Mesendoderm (in vitro differentiated cells): Measurements from ENCODE around the gene BNIPL.

Experiments used
- DNase-seq: peaks from one replicate; pipeline ENCODE4 v3.0.0; 2013
- H2AK5ac ChIP-seq: 2 replicates; pipeline ENCODE4 v1.6.1; 2013; ENCODE audit warnings: low read length, inconsistent platforms
- H2BK120ac ChIP-seq: 2 replicates; pipeline ENCODE4 v1.6.1; 2013; ENCODE audit warnings: low read depth, mild to moderate bottlenecking, low read length, moderate library complexity, mixed read lengths
- H2BK15ac ChIP-seq: replicated peaks from 2 replicates; pipeline ENCODE4 v1.6.1; 2013; ENCODE audit warnings: low read depth, mild to moderate bottlenecking, moderate library complexity
- H2BK5ac ChIP-seq: 2 replicates; pipeline ENCODE4 v1.6.1; 2013; ENCODE audit warnings: low read length, inconsistent platforms
- H3K18ac ChIP-seq: 2 replicates; pipeline ENCODE4 v1.6.1; 2013; ENCODE audit warnings: mild to moderate bottlenecking, low read length, mixed read lengths
- H3K23ac ChIP-seq: one replicate; pipeline ENCODE4 v1.6.1; 2013; ENCODE audit warnings: low read length
- H3K27ac ChIP-seq: 2 replicates; pipeline ENCODE4 v1.5.1; 2013; ENCODE audit warnings: low read depth, mild to moderate bottlenecking, inconsistent platforms, low read length, moderate library complexity
- H3K27me3 ChIP-seq: 2 replicates; pipeline ENCODE4 v1.6.1; 2013; ENCODE audit warnings: low read length, control low read depth, mild to moderate bottlenecking, inconsistent platforms; ENCODE audit not compliant: insufficient read depth, poor library complexity
- H3K36me3 ChIP-seq: 2 replicates; pipeline ENCODE4 v1.6.1; 2013; ENCODE audit warnings: low read length, inconsistent platforms; ENCODE audit not compliant: control insufficient read depth, insufficient read depth
- H3K4ac ChIP-seq: one replicate; pipeline ENCODE4 v1.6.1; 2013; ENCODE audit warnings: low read depth, mild to moderate bottlenecking, low read length, moderate library complexity
- H3K4me1 ChIP-seq: 2 replicates; pipeline ENCODE4 v1.6.1; 2013; ENCODE audit warnings: low read depth, low read length, inconsistent platforms; ENCODE audit not compliant: control insufficient read depth
- H3K4me2 ChIP-seq: 2 replicates; pipeline ENCODE4 v1.6.1; 2013; ENCODE audit warnings: low read length
- H3K4me3 ChIP-seq: 2 replicates; pipeline ENCODE4 v1.5.1; 2013; ENCODE audit warnings: mild to moderate bottlenecking, low read length
- H3K56ac ChIP-seq: one replicate; pipeline ENCODE4 v1.6.1; 2013; ENCODE audit warnings: low read length
- H3K79me1 ChIP-seq: 2 replicates; pipeline ENCODE4 v1.6.1; 2013; ENCODE audit warnings: low read length, inconsistent platforms
- H3K79me2 ChIP-seq: 2 replicates; pipeline ENCODE4 v1.6.1; 2013; ENCODE audit warnings: mild to moderate bottlenecking, low read length; ENCODE audit not compliant: control insufficient read depth, insufficient read depth
- H3K9ac ChIP-seq: 2 replicates; pipeline ENCODE4 v1.6.1; 2013; ENCODE audit warnings: low read length, inconsistent platforms
- H4K5ac ChIP-seq: one replicate; pipeline ENCODE4 v1.6.1; 2013; ENCODE audit warnings: low read length
- H4K8ac ChIP-seq: one replicate; pipeline ENCODE4 v1.6.1; 2013; ENCODE audit warnings: low read depth, mild to moderate bottlenecking, control low read depth, low read length, moderate library complexity
- WGBS: extraction: QIAGEN DNeasy Blood & Tissue Kit; methylation state at CpG from one replicate; pipeline ENCODE4 v1.1.7; 2013; ENCODE audit warnings: low lambda C conversion rate, missing lambda C conversion rate; ENCODE audit not compliant: insufficient coverage; ENCODE audit errors: extremely low coverage; 5-methylcytosine and 5-hydroxymethylcytosine counted together

The BNIPL gene

GRCh38 chr1:150997126-150997872, 39.1 kb upstream of the BNIPL start:
- Histone ChIP-seq H3K4me3 (no peak overlapping the region), H2BK120ac (no peak overlapping the region), H3K79me2 (no peaks in the 10 kb centered on the region), H4K5ac (no peak overlapping the region), H2BK5ac (no peak overlapping the region), H3K4ac (no peak overlapping the region), H4K8ac (no peak overlapping the region), H3K27ac (no peak overlapping the region), H2BK15ac (no peak overlapping the region), H3K4me1 (no peaks in the 10 kb centered on the region), H3K56ac (no peak overlapping the region), H3K36me3 (no peaks in the 10 kb centered on the region), H3K4me2 (no peak overlapping the region), H3K27me3 (no peaks in the 10 kb centered on the region), H2AK5ac (no peak overlapping the region), H3K18ac (no peak overlapping the region), H3K79me1 (no peaks in the 10 kb centered on the region), H3K9ac (no peak overlapping the region), H3K23ac (no peak overlapping the region)
- no CpG with 5 or more reads among the region's 20 CpGs for WGBS
- DNase-seq = no peak

- Histone ChIP-seq H4K8ac (no peak overlapping the region), H3K23ac (no peak overlapping the region), H3K9ac (no peak overlapping the region), H3K79me1 (no peaks in the 10 kb centered on the region), H2BK120ac (no peak overlapping the region), H3K27me3 (no peaks in the 10 kb centered on the region), H3K4ac (no peak overlapping the region), H3K4me3 (no peak overlapping the region), H4K5ac (no peak overlapping the region), H3K56ac (no peak overlapping the region), H3K36me3 (no peaks in the 10 kb centered on the region), H3K27ac (no peak overlapping the region), H3K18ac (no peak overlapping the region), H3K4me1 (no peaks in the 10 kb centered on the region), H2AK5ac (no peak overlapping the region), H2BK5ac (no peak overlapping the region), H3K79me2 (no peaks in the 10 kb centered on the region), H2BK15ac (no peak overlapping the region), H3K4me2 (no peak overlapping the region)
- no peak for DNase-seq
- no CpG with 5 or more reads among the region's 5 CpGs for WGBS
These were observed 38.4 kb upstream of the BNIPL start for GRCh38 chr1:150997949-150998348.

- Histone ChIP-seq H3K23ac (no peak overlapping the region), H2BK15ac (no peak overlapping the region), H3K4me2 (no peak overlapping the region), H3K56ac (peak overlapping the region; percentile 34), H3K27me3 (no peaks in the 10 kb centered on the region), H4K5ac (no peak overlapping the region), H4K8ac (no peak overlapping the region), H3K79me2 (no peaks in the 10 kb centered on the region), H2BK5ac (no peak overlapping the region), H3K4ac (no peak overlapping the region), H3K27ac (no peak overlapping the region), H3K4me1 (no peaks in the 10 kb centered on the region), H3K36me3 (no peaks in the 10 kb centered on the region), H3K9ac (no peak overlapping the region), H2AK5ac (no peak overlapping the region), H3K79me1 (no peaks in the 10 kb centered on the region), H3K4me3 (no peak overlapping the region), H2BK120ac (no peak overlapping the region), H3K18ac (no peak overlapping the region)
- DNase-seq = no peak
- no CpG with 5 or more reads among the region's 17 CpGs for WGBS
These were observed 37.2 kb upstream of the BNIPL start for GRCh38 chr1:150999051-150999674.

- Histone ChIP-seq H2AK5ac (no peak overlapping the region), H2BK15ac (no peak overlapping the region), H3K79me1 (no peaks in the 10 kb centered on the region), H2BK120ac (no peak overlapping the region), H3K23ac (no peak overlapping the region), H3K9ac (no peak overlapping the region), H3K56ac (no peak overlapping the region), H3K18ac (no peak overlapping the region), H4K8ac (no peak overlapping the region), H3K27me3 (no peaks in the 10 kb centered on the region), H2BK5ac (no peak overlapping the region), H3K4me2 (no peak overlapping the region), H4K5ac (no peak overlapping the region), H3K4ac (no peak overlapping the region), H3K27ac (no peak overlapping the region), H3K79me2 (no peaks in the 10 kb centered on the region), H3K36me3 (no peaks in the 10 kb centered on the region), H3K4me3 (no peak overlapping the region), H3K4me1 (no peaks in the 10 kb centered on the region)
- DNase-seq = no peak
- WGBS = no CpG with 5 or more reads among the region's 2 CpGs
These were observed 36.5 kb upstream of the BNIPL start for GRCh38 chr1:150999926-151000325.

GRCh38 chr1:151000408-151000807, 36.0 kb upstream of the BNIPL start:
- no peak overlapping the region for H3K4me2 ChIP-seq
- H4K5ac ChIP-seq = no peak overlapping the region
- H3K4me3 ChIP-seq = no peak overlapping the region
- no peaks in the 10 kb centered on the region for H3K79me2 ChIP-seq
- H3K79me1 ChIP-seq = no peaks in the 10 kb centered on the region
- no peaks in the 10 kb centered on the region for H3K36me3 ChIP-seq
- no peak overlapping the region for H3K9ac ChIP-seq
- no peak overlapping the region for H3K4ac ChIP-seq
- H3K23ac ChIP-seq = no peak overlapping the region
- no peak overlapping the region for H3K27ac ChIP-seq
- WGBS = no CpG with 5 or more reads among the region's 3 CpGs
- no peak overlapping the region for H4K8ac ChIP-seq
- no peak overlapping the region for H3K56ac ChIP-seq
- DNase-seq = no peak
- H3K4me1 ChIP-seq = no peaks in the 10 kb centered on the region
- H2AK5ac ChIP-seq = no peak overlapping the region
- no peak overlapping the region for H2BK5ac ChIP-seq
- no peak overlapping the region for H2BK120ac ChIP-seq
- H3K27me3 ChIP-seq = no peaks in the 10 kb centered on the region
- no peak overlapping the region for H3K18ac ChIP-seq
- no peak overlapping the region for H2BK15ac ChIP-seq
